Prostate gland (tissue), 2 donors: ENCODE measurements around the gene DNA2. TPM values are rescaled to one million over a fixed set of nuclear protein-coding genes. Genes with fewer than 3 reads are reported as not detected.

Source experiments
- DNase-seq: peaks from one replicate; pipeline ENCODE4 v3.0.0-alpha.2; 2019; ENCODE audit warnings: low spot score
- H3K27ac ChIP-seq, 2 donors: fragments of 200-600 bp; sonication (generic); 2 replicates each; pipeline ENCODE4 v1.5.1; 2017 to 2019
- H3K27me3 ChIP-seq: fragments of 200-600 bp; sonication (generic); replicated peaks from 2 replicates; pipeline ENCODE4 v1.5.1; 2019; ENCODE audit not compliant: insufficient read depth
- H3K36me3 ChIP-seq, 2 donors: fragments of 200-600 bp; sonication (generic); 1 replicate in 1 of 2; 2 replicates in 1 of 2; pipeline versions ENCODE4 v1.5.1 to v1.8.1; 2017 to 2019
- H3K4me1 ChIP-seq: fragments of 200-600 bp; sonication (generic); replicated peaks from 2 replicates; pipeline ENCODE4 v1.5.1; 2019
- H3K4me3 ChIP-seq, 2 donors: fragments of 200-600 bp; sonication (generic); 2 replicates each; pipeline ENCODE4 v1.5.1; 2017 to 2019
- H3K9me3 ChIP-seq: fragments of 200-600 bp; sonication (generic); 2 replicates; pipeline ENCODE4 v1.5.1; 2017
- CTCF ChIP-seq, 4 experiments: fragments of 200-600 bp in 2 of 4; fragments of 450-650 bp in 2 of 4; sonication (generic) in 2 of 4; IDR thresholded peaks; 1 replicate in 3 of 4; 2 replicates in 1 of 4; pipeline ENCODE4 v1.5.1; 2016 to 2019; ENCODE audit warnings: antibody characterized with exemption in 4 of 4, mild to moderate bottlenecking in 2 of 4, moderate library complexity in 2 of 4
- POLR2A ChIP-seq: fragments of 450-650 bp; IDR thresholded peaks from one replicate; pipeline ENCODE4 v1.6.1; 2016; ENCODE audit warnings: antibody characterized with exemption, mild to moderate bottlenecking
- POLR2AphosphoS5 ChIP-seq: sonication (generic); formaldehyde crosslinking; IDR thresholded peaks from one replicate; pipeline ENCODE4 v1.6.1; 2017; ENCODE audit warnings: antibody characterized with exemption
- WGBS: methylation state at CpG from one replicate; pipeline ENCODE4 v1.1.5; 2018; 5-methylcytosine and 5-hydroxymethylcytosine counted together
- intact Hi-C: fragments of 100-400 bp; cut with DNase I; formaldehyde crosslinking; loops from one replicate; pipeline ENCODE4 v1.14.2; 2022
- total RNA-seq, 2 donors: library from RNA; depleted of rRNA; stranded (reverse); fragments of >200 nt; gene quantifications; one replicate each; pipeline ENCODE4 v1.1.0, GENCODE V29; 2016

The DNA2 gene
- total RNA-seq, 2 donors from 2014 or later = 4.4 to 4.9 TPM

GRCh38 chr10:68402276-68402675 lies 69.5 kb downstream of the DNA2 start:
- no peak overlapping the region for H3K4me3 ChIP-seq
- no peaks in the 10 kb centered on the region for H3K27me3 ChIP-seq
- H3K36me3 ChIP-seq = no peaks in the 10 kb centered on the region
- intact Hi-C loops = no loop called here
- WGBS = 79% methylated on average over 1 of the region's 1 CpG
- no peaks in the 10 kb centered on the region for H3K9me3 ChIP-seq
- no peak for DNase-seq
- H3K4me1 ChIP-seq = no peaks in the 10 kb centered on the region
- H3K27ac ChIP-seq = no peak overlapping the region
- TF ChIP-seq POLR2A (no peak), POLR2AphosphoS5 (no peak), CTCF (IDR thresholded peaks at IDR 0.05) (no peak)

GRCh38 chr10:68397005-68397404 lies 74.8 kb downstream of the DNA2 start:
- intact Hi-C loops = no loop called here

GRCh38 chr10:68385740-68386139 lies 86.0 kb downstream of the DNA2 start:
- intact Hi-C loops = no loop called here
- no peaks in the 10 kb centered on the region for H3K27me3 ChIP-seq
- no peak for DNase-seq
- H3K4me3 ChIP-seq = no peak overlapping the region
- TF ChIP-seq POLR2AphosphoS5 (no peak), POLR2A (no peak), CTCF (IDR thresholded peaks at IDR 0.05) (no peak)
- no peaks in the 10 kb centered on the region for H3K4me1 ChIP-seq
- no peak overlapping the region for H3K27ac ChIP-seq
- H3K9me3 ChIP-seq = no peaks in the 10 kb centered on the region
- WGBS = 96% methylated on average over 2 of the region's 2 CpGs
- peaks cover 4 to 12% of the 10 kb centered on the region in 2 donors for H3K36me3 ChIP-seq

More at GRCh38 chr10:68397005-68397404, 74.8 kb downstream of the DNA2 start:
- 78% methylated on average over 1 of the region's 1 CpG for WGBS
- H3K27me3 ChIP-seq = no peaks in the 10 kb centered on the region
- TF ChIP-seq POLR2A = no peak
- no peak for TF ChIP-seq POLR2AphosphoS5
- TF ChIP-seq CTCF (IDR thresholded peaks at IDR 0.05) = no peak
- H3K9me3 ChIP-seq = no peaks in the 10 kb centered on the region
- no peak for DNase-seq
- H3K36me3 ChIP-seq = no peaks in the 10 kb centered on the region
- no peak overlapping the region for H3K27ac ChIP-seq
- H3K4me3 ChIP-seq = no peak overlapping the region
- H3K4me1 ChIP-seq = no peaks in the 10 kb centered on the region

GRCh38 chr10:68371604-68372003 lies 100.2 kb downstream of the DNA2 start:
- Histone ChIP-seq H3K4me3 (no peak overlapping the region), H3K36me3 (peaks cover 3 to 4% of the 10 kb centered on the region in 2 donors), H3K27me3 (no peaks in the 10 kb centered on the region), H3K27ac (no peak overlapping the region), H3K4me1 (no peaks in the 10 kb centered on the region), H3K9me3 (no peaks in the 10 kb centered on the region)
- no peak for TF ChIP-seq POLR2A
- intact Hi-C loops = no loop called here
- WGBS = 97% methylated on average over 1 of the region's 1 CpG
- DNase-seq = no peak

- WGBS = 77% methylated on average over 2 of the region's 2 CpGs
- TF ChIP-seq POLR2A (no peak), CTCF (IDR thresholded peaks at IDR 0.05) (no peak), POLR2AphosphoS5 (no peak)
- Histone ChIP-seq H3K27ac (no peak overlapping the region), H3K4me1 (no peaks in the 10 kb centered on the region), H3K4me3 (no peak overlapping the region), H3K36me3 (peaks cover 0 to 5% of the 10 kb centered on the region in 2 donors), H3K9me3 (no peaks in the 10 kb centered on the region), H3K27me3 (no peaks in the 10 kb centered on the region)
- intact Hi-C loops = no loop called here
- DNase-seq = no peak
Measured at GRCh38 chr10:68367121-68367520, 104.7 kb downstream of the DNA2 start.
